ENCODE data around the gene CPN1. TPM values are rescaled to one million over a fixed set of nuclear protein-coding genes. Genes with fewer than 3 reads are reported as not detected.

The CPN1 gene
- total RNA-seq, 1 donor from 2014 or later, result not detected

GRCh38 chr10:100114460-100114859 lies 32.8 kb upstream of the CPN1 start:
- H3K4me3 Mint-ChIP-seq (ENCODE audit: unreplicated experiment), result no peak overlapping the region
- H3K4me1 Mint-ChIP-seq (ENCODE audit: low read depth, unreplicated experiment), result peaks cover 2% of the 10 kb centered on the region
- peaks cover 1% of the 10 kb centered on the region for H3K9me3 Mint-ChIP-seq (ENCODE audit: unreplicated experiment)
- no peak overlapping the region for H3K27ac Mint-ChIP-seq (ENCODE audit: unreplicated experiment)
- no peaks in the 10 kb centered on the region for H3K36me3 Mint-ChIP-seq (ENCODE audit: unreplicated experiment)
- H3K27me3 Mint-ChIP-seq (ENCODE audit: unreplicated experiment), result no peaks in the 10 kb centered on the region
- DNase-seq, result no peak
- no peak for TF ChIP-seq CTCF (IDR thresholded peaks at IDR 0.05; ENCODE audit: partially characterized antibody, unreplicated experiment)

GRCh38 chr10:100109670-100110069 lies 28.0 kb upstream of the CPN1 start:
- peaks cover 1% of the 10 kb centered on the region for H3K9me3 Mint-ChIP-seq (ENCODE audit: unreplicated experiment)
- no peak for DNase-seq
- no peaks in the 10 kb centered on the region for H3K27me3 Mint-ChIP-seq (ENCODE audit: unreplicated experiment)
- no peak for TF ChIP-seq CTCF (IDR thresholded peaks at IDR 0.05; ENCODE audit: partially characterized antibody, unreplicated experiment)
- no peaks in the 10 kb centered on the region for H3K36me3 Mint-ChIP-seq (ENCODE audit: unreplicated experiment)
- H3K4me3 Mint-ChIP-seq (ENCODE audit: unreplicated experiment), result no peak overlapping the region
- H3K4me1 Mint-ChIP-seq (ENCODE audit: low read depth, unreplicated experiment), result no peaks in the 10 kb centered on the region
- no peak overlapping the region for H3K27ac Mint-ChIP-seq (ENCODE audit: unreplicated experiment)

- H3K27ac Mint-ChIP-seq (ENCODE audit: unreplicated experiment), result no peak overlapping the region
- no peak for TF ChIP-seq CTCF (IDR thresholded peaks at IDR 0.05; ENCODE audit: partially characterized antibody, unreplicated experiment)
- H3K27me3 Mint-ChIP-seq (ENCODE audit: unreplicated experiment), result no peaks in the 10 kb centered on the region
- no peak for DNase-seq
- H3K36me3 Mint-ChIP-seq (ENCODE audit: unreplicated experiment), result peaks cover 5% of the 10 kb centered on the region
- H3K4me3 Mint-ChIP-seq (ENCODE audit: unreplicated experiment), result no peak overlapping the region
- H3K4me1 Mint-ChIP-seq (ENCODE audit: low read depth, unreplicated experiment), result no peaks in the 10 kb centered on the region
- peaks cover 1% of the 10 kb centered on the region for H3K9me3 Mint-ChIP-seq (ENCODE audit: unreplicated experiment)
Measured at GRCh38 chr10:100106865-100107264, 25.2 kb upstream of the CPN1 start.

GRCh38 chr10:100104300-100104699 lies 22.6 kb upstream of the CPN1 start:
- Mint-ChIP-seq H3K27me3 (ENCODE audit: unreplicated experiment) (peaks cover 1% of the 10 kb centered on the region), H3K4me1 (ENCODE audit: low read depth, unreplicated experiment) (no peaks in the 10 kb centered on the region), H3K36me3 (ENCODE audit: unreplicated experiment) (peaks cover 5% of the 10 kb centered on the region), H3K27ac (ENCODE audit: unreplicated experiment) (no peak overlapping the region), H3K9me3 (ENCODE audit: unreplicated experiment) (no peaks in the 10 kb centered on the region), H3K4me3 (ENCODE audit: unreplicated experiment) (no peak overlapping the region)
- no peak for TF ChIP-seq CTCF (IDR thresholded peaks at IDR 0.05; ENCODE audit: partially characterized antibody, unreplicated experiment)
- no peak for DNase-seq

- no peak overlapping the region for H3K27ac Mint-ChIP-seq (ENCODE audit: unreplicated experiment)
- no peak for TF ChIP-seq CTCF (IDR thresholded peaks at IDR 0.05; ENCODE audit: partially characterized antibody, unreplicated experiment)
- H3K4me3 Mint-ChIP-seq (ENCODE audit: unreplicated experiment), result no peak overlapping the region
- H3K36me3 Mint-ChIP-seq (ENCODE audit: unreplicated experiment), result peaks cover 5% of the 10 kb centered on the region
- no peaks in the 10 kb centered on the region for H3K9me3 Mint-ChIP-seq (ENCODE audit: unreplicated experiment)
- DNase-seq, result no peak
- no peaks in the 10 kb centered on the region for H3K4me1 Mint-ChIP-seq (ENCODE audit: low read depth, unreplicated experiment)
- H3K27me3 Mint-ChIP-seq (ENCODE audit: unreplicated experiment), result peaks cover 1% of the 10 kb centered on the region
Measured at GRCh38 chr10:100103581-100103980, 21.9 kb upstream of the CPN1 start.
